Raji (cell line): ENCODE results near the gene TRIM71.

Experiments used
- POLR2A ChIP-seq: IDR thresholded peaks from 2 replicates; pipeline ENCODE4 v1.6.1; 2011; ENCODE audit warnings: low read depth, low read length, control low read depth; ENCODE audit not compliant: insufficient read depth

The TRIM71 gene

DNA sequence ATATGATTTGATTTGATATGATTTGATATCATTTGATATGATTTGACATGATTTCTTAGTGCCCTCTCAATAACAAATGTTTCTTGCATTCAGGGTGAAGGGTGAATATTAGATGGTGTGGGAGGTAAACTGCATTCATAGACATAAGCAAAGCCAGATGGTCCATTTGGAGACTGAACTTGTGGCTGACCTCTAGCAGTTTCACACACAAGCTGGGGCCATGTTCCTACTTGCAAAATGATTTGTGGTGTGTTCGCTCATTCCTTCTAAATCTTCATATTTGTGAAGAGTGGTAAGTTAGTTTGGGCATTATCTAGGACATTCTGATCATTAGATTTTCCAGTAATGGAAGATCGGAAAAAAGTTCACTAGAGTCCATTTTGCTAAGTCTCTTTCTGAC, 93.2 kb downstream of the TRIM71 start:
- TF ChIP-seq POLR2A, result no peak

DNA sequence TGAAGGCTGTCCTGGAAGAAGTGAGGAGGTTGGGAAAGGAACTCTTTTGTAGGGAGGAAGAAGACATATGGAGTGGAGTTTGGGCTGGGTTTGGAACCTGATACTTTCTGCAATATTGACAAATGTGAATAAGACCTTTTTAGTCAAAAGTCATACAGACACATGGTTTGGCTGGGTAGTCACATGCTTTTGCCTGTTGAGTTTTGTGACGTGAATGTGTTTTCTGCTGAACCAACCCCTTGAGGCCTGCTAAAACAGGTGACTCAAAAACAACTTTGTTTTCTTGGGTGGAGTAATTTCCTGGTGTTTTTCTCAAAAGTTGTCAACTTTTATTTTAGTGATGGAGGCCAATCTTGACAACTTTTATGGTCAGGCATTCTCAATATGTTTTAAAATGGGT, 94.2 kb downstream of the TRIM71 start:
- no peak for TF ChIP-seq POLR2A

DNA sequence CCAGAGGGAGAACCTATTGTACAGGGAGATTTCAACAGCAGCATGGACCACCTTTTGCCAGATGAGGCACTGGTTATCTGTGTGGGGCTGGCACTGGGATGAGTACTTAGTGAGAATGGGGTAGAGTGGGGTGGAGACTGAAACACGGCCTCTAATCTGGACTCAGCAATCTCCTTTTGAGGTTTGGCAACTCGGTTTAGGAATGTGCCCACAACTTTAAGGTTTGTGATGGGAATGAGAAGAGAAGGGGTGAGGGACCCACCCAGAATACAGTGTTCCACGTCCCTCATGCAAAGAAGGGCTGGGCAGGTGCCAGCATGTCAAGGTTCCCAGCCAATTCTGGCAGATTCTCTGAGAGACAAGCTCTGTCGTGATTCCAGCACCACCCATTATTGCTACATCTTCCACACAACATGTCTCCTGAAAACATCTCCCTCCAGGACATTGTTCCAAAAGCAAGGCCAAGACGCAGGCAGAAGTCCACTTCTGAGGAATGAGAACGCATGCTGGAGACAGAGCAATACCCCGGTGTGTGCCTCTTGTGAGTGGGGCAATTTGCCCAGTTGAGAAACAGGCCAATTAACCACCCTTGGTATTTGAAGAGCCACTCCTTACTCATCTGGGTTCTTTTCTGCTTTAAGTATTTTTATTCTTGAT, 96.1 kb downstream of the TRIM71 start:
- no peak for TF ChIP-seq POLR2A

DNA sequence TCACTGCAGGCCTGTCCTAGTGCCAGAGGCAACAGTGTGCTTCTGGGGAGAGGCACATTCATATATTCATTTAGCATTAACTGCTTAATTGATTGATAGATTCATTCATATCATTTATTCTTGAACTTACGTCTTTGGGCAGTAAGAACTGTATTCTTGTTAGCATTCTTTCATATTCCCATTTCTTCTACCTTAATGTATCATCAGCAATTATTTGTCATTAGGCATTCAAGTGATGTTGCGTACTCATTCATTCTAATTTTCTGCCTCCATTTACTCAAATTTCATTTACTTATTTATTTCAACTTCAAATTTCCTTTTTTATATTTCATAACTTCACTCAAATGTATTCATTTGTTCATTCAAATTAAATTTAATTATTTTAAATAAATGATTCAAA, 102.1 kb downstream of the TRIM71 start:
- TF ChIP-seq POLR2A, result no peak

DNA sequence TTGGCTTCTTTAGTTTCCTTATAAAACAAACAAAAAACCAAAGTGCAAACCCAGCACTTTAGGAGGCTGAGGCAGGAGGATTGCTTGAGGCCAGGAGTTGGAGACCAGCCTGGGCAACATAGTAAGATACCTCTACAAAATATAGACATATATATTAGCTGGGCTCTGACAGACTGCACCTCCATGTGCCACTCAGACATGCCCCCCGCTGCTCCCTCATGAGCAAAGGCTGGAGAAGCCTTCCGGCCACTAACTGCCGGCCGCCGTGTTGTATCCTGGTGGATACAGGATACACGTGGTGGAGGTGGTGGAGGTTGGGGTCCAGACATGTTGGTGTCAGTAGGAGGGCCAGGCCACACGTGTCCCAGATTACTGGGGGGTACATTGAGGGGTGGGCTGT, 104.3 kb downstream of the TRIM71 start:
- no peak for TF ChIP-seq POLR2A

DNA sequence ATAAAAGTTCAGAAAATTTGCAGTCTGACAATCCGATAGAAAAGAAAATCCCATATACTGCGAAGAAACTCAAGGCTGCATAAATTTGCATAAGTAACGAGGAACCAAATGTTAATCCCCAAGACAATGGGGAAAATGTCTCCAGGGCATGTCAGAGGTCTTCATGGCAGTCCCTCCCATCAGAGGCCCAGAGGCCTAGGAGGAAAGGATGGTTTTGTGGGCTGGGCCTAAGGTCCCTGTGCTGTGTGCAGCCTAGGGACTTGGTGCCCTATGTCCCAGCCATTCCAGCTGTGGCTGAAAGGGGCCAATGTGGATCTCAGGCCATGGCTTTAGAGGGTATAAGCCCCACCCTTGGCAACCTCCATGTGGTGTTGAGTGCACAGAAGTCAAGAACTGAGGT, 112.4 kb downstream of the TRIM71 start:
- no peak for TF ChIP-seq POLR2A

DNA sequence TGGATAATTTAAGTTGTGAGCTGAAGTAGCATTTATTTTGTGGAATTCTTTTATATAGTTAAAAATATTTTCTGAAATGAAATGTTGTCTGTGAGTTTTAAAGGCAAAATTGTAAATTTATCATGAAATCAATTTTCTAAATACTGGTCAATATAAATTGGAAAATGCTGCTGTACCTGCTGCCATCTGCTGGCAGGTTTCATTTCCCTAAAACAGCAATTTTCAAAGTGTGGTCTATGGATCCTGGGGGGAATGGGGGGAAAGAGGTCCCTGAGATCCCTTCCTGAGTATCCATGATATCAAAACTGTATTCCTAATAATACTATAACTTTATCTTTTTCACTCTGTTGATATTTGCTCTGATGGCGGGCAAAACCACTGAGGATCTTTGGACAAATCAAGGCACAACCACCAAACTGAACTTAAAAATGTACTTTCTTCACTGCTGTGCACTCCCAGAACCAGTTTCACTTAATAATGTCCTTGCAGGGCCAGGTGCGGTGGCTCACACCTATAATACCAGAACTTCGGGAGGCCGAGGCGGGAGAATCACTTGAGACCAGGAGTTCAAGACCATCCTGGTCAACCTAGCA, 116.4 kb downstream of the TRIM71 start:
- TF ChIP-seq POLR2A, result no peak

DNA sequence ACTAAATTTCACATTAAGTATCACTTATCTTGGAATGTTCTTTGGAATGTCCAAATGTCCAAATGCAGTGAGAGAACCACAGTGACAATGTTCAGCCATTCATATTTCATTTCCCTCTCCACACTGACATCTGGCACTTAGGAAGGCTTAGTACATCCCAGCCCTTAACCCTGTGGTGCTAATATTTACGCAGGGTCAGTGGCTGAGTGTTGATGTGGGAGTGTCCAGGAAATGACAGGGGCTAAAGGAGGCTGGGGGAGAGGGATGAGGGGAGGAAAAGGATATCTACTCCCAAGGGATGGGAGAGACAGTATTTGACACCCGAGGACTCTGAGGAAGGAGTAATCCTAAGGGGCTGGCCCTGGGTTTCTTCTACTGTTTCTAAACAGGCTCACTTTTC, 119.5 kb downstream of the TRIM71 start:
- no peak for TF ChIP-seq POLR2A

DNA sequence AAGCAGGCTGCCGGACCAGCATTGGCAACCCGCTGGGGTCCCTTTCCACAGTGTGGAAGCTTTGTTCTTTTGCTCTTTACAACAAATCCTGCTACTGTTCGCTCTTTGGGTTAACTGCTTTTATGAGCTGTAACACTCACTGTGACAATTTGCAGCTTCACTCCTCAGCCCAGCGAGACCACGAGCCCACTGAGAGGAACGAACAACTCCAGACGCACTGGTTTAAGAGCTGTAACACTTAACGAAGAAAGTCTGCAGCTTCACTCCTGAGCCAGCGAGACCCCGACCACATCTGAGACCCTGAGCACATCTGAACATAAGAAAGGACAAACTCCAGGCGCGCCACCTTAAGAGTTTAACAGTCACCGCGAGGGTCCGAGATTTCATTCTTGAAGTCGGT, 122.9 kb downstream of the TRIM71 start:
- no peak for TF ChIP-seq POLR2A

DNA sequence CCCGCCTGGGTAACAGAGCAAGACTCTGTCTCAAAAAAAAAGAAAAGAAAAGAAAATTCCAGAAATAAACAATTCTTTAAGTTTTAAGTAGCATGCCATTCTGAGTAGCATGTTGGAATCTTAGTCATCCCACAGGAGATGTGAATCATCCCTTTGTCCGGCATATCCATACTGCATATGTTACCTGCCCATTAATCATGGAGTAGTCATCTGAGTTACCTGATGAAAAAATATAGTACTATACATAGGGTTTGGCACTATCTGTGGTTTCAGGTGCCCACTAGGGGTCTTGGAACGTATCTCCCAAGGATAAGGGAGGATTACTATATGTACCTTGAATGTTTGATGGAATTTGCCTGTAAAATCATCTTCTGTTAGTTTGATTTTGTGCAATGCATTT, 127.3 kb downstream of the TRIM71 start:
- TF ChIP-seq POLR2A, result no peak

DNA sequence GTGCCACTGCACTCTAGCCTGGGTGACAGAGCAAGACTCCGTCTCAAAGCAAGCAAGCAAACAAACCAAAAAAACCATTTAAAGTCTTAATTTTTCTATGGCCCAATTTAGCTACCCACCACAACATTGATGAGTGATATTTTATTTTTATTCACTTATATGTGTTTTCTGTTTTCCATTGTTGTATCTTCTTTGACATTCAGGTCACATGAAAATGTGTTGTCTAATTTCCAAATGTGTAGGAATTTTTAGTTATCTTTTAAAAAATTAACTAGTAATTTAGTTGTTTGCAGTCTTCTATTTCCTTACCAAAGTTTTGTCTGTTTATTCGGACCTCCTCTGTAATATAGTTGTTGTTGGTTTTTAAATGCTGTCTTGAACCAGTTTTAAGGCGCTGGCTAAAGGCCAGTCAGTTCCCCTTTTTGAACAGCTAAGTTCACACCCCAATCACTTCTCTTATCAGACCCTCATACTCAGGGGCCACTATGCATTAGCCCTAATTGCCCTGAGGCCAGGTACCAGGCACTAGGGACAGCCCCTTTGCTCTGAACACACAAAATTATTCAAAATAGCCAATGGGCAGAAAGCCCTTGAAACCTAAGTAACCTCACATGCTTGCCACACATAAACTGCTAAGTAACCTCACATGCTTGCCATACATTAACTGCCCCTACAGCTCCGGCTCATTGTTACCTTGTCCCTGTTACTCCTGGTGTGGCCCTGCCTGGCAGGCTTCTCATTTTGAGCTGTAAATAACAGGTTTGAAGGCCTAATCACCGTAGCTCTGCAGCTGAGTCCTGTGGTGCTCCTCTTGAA, 129.4 kb downstream of the TRIM71 start:
- no peak for TF ChIP-seq POLR2A
